Measurements from ENCODE around the gene USP10.

GRCh38 chr16:84763629-84764028 is 63.8 kb downstream of the USP10 start:
- TF ChIP-seq POLR2A (IDR thresholded peaks at IDR 0.05) (no peak), CTCF (IDR thresholded peaks at IDR 0.05) (no peak)
